Kidney tubule cell (primary cell): ENCODE data around the gene SCT.

Experiments used
- DNase-seq: peaks from one replicate; pipeline ENCODE4 v3.0.0-alpha.2; 2018; ENCODE audit warnings: low spot score

Gene SCT

DNA sequence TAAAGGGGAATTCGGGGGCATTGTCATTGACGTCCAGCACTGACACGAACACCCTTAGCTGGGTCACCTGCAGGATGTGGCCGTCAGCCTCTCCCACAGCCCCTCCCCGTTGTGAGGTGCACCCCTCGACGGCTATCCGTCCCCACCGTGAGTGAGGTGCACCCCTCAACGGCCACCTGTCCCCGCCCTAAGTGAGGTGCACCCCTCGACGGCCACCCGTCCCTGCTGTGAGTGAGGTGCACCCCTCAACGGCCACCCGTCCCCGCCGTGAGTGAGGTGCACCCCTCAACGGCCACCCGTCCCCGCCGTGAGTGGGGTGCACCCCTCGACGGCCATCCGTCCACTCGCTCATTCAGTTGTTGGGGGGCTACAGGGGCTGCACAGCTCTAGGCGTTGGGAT is 5.1 kb downstream of the SCT start:
- DNase-seq, result no peak

DNA sequence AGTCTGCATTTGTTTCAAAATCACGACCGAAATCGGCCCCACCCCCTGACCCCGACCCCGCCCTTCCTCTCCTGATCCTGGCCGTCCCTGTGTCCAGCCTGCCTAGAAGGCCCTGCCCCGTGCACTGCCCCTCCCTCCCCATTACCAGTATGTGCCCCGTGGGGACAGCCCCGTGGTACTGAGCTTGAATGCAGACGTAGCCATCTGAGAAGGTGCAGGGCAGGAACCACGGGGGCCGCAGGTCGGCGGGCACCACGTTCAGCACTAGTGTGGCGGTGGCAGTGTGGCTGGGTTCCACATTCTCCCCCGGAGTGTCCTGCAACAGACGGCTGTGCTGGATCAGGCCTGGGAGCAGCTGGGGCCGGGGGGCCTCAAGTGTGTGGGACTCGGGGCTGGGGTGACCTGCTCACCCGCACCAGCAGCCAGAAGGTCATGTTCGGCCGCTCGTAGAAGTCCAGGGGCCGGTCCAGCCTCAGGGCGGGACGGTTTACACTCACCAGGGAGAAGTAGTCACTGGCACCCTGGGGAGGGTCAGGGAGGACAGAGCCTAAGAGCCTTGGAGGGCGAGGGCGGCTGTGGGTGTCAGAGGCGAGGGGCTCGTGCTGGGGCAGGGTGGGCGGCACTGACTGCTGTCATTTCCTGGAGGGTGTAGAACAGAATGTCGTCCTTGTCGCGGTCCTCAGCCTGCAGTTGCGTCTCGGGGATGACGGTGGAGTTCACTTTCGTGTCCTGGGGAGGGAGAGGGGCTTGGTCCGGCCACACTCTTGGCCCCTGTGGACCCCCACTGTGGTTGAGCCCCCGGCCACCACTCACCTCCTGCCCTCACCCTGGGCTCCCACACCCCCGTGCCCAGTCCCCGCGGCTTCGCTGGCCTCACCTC is 5.8 kb downstream of the SCT start:
- DNase-seq, result no peak

DNA sequence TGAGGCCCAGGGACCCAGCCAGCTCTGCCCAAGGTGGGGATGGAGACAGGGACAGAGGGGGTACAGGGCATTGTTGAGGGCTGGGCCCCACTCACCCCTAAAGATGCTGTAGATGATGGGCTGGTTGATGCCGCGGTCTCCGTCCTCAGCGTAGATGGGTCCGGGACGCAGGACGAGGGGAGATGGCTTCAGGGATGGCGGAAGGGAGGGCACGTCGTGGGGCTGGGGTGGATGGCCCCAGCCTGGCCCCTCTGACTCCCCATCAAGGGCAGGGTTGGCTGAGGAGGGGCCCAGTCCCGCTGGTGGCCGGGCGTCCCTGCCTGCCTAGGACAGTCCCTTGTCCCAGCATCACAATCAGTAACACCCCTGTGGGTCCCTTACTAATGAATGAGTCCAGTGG is 6.8 kb downstream of the SCT start:
- DNase-seq, result no peak

DNA sequence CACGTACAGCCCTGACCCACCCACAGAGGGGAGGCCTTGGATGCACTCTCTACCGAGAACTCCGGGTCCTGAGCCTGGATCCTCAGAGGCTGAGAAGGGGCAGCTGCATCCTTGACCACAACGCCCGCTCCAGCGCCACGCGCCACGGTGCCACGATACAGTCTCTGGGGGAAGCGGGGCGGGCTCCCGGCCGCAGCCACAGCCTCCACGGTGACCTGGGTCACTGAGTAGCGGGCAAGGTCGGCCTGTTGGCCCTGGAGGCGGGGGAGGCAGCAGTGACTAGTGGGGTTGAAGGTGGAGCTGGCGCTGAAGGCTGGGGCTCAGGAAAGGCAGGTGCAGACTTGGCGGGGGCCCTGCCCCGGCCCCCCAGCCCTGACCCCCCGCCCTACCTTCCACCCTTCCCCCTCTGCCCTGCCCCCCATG is 7.3 kb downstream of the SCT start:
- DNase-seq, result no peak

DNA sequence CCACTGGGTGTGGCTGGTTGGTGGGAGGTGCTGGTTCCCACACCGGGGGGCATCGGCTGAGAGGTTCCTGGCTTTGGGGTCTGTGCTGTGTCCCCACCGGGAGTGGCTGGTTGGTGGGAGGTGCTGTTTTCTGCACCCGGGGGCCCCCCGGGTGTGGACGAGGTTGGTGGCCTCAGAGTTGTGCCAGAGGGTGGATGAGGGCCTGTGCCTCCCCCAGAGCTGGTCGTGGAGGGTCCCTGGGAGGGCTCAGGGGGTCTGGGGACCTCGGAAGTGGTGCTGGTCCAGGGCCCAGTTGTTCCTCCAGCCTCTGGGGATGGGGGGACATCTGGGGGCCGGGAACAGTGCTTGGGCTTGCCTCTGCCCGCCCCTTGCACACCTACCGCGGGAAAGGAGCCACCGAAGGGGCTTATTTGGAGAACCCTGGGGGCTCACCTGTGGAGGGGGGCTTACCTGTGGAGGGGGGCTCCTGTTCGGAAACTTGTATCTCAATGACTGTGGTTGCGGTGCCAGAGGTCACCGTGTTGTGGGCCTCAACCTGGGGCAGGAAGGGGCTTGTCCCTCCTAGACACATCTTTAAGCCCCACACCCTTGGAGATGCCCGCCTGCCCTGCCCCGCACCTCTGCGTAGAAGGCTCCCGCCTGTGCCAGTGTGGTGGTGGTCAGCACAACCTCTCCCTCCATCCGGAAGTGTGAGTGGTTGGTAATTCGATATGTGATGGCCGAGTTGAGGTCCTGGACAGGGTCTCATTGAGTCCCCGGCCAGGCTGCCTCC is 7.9 kb downstream of the SCT start:
- no peak for DNase-seq

DNA sequence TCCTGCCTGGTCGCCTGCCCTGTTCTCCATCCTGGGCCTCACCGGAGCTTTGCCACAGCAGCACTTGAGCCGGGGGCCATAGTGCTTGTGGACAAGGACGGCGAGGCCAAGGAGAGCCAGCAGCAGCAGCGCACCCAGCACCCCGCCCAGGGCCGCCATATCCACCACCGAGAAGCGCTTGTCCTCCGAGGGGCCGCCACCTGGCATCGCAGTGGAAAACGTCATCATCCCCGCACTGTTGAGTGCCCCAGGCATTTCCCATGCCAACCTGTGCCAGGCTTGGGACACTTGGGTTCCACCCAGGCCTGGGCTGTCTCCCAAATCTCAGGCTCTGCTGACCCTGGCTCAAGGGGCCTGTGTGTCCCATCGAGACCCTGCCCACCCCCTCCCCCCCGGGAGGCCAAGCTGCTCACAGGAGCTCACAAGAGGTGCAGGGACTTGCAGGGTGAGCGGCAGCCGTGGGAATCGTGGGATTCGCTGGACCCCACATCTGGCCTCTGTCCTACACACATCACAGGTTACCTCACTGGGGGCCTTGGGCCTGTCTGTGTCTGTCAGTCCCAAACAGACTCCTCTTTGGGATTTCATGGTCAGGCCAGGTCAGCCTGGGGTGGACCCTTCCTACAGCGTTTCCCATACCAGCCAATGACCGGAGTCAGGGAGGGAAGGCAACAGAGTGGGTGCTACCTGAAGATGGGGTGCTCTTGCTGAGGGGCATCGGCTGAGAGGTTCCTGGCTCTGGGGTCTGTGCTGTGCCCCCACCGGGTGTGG is 8.9 kb downstream of the SCT start:
- DNase-seq, result no peak

DNA sequence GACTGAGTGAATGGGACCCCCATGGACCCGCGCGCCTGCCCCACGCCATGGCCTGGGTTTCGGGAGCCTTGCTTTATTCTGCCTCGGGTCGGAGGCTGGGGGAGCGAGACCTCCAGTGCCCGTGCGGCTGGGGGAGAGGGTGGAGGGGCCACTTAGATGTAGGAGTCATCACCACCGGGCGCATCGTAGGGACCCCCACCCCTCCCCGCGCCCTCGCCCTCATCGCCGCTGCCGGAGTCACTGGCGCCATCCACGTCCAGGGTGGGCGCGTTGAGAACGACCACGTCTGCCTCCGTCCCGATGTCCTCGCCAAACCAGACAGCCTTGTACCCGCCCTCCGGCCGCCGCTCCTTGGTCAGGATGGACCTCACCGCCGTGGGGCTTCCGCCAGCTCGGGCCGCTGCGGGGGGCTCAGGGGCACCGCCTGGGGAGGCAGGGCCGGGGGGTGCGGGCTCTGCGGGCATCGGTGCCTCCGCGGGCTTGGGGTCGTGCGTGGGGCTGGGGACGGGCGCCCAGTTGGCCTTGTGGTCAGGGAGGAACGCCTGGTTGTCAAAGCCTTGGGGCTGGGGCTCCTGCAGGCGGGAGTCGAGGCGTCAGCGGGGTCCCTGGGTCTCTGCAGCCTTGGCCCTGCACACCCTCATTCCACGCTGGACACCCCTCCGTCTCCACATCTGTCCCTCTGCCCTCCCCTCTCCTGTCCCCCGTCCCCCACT is 9.6 kb downstream of the SCT start:
- DNase-seq, result no peak

DNA sequence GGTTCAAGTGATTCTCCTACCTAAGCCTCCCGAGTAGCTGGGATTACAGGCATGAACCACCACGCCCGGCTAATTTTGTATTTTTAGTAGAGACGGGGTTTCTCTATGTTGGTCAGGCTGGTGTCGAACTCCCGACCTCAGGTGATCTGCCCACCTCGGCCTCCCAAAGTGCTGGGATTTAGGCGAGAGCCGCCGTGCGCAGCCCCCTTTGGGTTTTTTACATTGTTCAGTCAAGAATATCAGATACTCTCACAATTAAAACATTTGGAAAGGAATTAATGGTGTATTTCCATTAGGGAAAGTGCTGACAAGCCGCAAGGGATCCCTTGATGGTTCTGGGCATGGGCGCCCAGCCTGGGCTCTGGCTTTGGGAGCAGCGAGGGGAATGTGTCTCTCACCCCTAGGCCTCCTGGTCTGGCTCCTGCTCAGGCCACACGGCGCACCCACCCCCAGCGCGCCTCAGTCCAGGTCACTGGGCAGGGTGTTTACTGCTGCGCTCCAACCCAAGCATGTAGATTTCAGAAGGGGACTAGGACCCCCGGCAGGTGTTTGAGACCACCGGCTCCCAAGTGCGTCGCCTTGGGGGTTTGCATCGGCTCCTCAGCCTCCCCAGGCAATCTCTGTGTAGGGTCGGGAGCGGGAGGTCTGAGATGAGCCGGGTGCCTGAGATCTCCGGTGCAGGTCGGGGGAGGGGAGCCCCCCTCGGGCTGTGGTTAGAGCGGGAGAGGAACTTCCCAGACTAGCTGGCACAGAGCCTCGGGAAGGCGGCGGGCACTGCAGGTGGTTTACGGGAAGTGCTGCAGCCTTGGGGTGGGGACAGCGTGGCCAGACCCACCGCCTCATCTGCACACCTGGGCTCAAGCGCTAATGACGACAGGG is 10.4 kb downstream of the SCT start:
- no peak for DNase-seq

DNA sequence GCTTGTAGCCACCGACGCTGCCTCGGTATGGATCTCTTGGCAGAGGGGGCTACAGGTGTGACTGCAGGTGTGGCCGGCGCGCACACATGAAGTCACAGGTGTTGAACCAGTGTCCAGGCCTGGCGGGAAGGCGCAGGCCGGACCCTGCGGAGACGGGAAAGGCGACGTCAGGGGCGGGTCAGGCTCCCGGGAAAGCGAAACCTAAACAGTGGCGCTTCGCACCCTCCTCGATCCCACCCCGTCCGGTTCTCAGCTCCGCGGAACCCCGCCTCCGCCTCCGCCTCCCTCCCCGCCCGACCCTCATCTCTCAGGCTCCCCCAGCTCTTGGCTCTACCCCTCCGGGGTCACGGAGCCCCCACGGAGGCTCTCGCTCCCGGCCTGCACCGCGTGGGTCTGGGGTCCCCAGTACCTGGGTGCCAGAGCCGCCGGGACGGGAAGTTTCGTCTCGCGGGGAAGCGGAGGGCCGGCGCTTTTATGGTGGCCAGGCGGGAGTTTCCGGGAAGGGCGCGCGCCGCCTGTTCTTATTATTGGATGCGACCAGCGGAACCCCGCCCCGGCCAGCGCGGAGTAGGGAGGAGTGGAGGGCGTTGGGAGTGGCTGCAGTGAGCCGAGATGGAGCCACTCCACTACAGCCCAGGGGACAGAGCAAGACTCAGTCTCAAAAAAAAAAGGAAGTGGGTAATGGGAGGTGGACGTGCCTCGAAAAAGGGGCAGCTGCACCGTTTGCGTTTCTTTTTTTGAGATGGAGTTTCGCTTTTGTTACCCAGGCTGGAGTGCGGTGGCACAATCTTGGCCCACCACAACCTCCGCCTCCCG is 11.3 kb downstream of the SCT start, which contains the start of gene IRF7:
Gene IRF7, minus strand, starts transcription at position 447 of the 816 bp plus-strand sequence. CDS start 586 bp downstream, outside the sequence.
- peak; percentile 93 for DNase-seq

DNA sequence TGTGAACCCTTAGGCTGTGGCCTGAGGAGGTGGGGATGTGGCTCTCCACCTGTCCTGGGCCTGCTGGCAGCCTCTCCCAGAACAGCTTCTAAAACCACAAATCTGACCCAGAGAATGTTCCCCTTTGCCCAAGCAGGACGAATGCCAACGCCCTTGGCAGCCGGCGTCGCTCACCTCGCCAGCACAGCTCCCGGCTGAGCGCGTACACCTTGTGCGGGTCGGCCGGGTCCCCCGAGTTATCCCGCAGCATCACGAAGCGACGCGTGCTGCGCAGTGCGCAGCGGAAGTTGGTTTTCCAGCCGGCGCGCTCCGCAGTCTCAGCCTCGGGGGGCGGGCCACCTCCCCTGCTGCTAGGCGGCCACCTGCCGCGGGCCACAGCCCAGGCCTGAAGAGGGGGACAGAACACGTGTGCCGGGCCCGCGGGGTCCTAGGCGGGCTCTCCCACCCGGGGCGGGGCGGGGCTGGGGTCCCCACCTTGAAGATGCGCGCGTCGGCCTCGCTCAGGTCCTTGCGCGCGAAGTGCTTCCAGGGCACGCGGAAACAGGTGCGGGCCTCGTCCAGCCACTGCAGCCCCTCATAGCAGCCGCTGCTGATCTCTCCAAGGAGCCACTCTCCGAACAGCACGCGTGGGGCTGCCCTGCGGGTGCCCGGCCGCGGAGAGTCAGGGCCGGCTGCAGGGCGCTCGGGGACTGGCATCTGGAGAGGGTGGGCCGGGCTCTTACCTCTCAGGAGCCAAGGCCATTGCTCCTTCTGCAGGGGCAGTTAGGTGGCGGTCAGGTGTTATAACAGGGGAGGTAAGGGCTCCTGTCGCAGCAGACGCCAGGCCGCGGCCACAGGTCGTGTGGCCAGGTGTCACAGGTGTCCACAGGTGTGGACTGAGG is 12.1 kb downstream of the SCT start:
- peak; percentile 34 for DNase-seq

DNA sequence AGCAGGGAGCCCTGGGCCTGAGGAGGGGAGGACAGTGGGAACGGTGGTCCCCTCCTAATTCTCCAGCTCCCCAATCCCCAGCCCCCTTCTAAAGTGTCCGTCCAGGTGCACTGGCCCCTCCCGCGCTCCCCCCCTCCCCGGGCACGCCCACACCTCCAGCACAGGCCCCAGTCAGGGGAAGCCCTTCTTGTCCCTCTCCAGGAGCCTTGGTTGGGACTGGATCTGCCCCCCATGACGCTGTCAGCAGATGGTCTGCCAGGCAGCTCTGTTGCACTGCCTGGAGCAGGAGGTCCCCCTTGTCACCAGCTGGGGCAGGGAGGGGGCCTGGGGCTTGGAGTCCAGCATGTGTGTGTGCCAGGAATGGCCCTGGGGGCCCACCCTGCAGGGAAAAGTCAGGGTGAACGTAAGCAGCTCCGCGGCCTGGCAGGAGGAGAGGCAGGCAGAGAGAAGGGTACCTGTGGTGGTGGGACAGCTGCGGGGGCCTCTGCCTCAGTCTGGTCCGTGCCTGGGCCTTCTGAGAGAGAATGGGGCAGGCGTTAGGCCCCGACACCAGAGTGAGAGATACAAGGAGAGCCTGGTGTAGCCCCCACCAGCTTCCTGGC is 12.9 kb downstream of the SCT start:
- DNase-seq, result no peak

DNA sequence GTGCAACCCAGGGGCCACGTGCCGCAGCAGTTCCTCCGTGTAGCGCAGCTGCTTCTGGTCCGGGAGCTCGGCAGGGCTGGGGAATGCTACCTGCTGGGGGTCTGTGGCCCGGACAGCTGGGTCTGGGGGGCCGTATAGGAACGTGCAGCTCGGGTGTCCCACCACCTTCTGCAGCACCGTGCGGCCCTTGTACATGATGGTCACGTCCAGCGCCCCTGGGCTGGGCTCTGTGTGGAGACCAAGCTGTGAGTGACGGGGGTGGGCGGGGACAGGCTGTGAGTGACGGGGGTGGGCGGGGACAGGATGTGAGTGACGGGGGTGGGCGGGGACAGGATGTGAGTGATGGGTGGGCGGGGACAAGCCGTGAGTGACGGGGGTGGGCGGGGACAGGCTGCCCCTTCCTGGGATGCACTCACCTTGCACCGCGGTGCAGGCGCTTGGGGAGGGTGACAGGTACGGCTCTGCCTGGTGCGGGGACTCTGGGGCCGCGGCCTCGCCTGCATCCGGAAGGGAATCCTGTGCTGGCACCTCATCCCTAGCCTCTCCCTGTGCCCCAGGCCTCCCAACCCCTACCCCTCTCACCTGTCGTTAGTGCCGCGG is 13.5 kb downstream of the SCT start:
- DNase-seq, result peak; percentile 64

DNA sequence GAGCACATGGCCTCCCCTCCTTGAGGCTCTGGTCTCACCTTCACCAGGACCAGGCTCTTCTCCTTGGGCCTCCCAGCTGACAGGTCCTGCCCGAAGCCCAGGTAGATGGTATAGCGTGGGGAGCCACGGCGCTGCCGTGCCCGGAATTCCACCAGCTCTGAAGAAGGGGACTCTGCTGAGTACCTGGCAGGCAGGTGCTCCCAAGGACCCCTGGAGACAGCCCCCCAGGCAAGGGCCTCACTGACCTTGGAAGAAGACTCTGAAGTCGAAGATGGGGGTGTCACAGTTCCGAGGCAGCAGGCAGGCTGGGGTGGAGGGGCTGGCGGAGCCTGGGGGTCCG is 14.1 kb downstream of the SCT start:
- DNase-seq, result no peak

DNA sequence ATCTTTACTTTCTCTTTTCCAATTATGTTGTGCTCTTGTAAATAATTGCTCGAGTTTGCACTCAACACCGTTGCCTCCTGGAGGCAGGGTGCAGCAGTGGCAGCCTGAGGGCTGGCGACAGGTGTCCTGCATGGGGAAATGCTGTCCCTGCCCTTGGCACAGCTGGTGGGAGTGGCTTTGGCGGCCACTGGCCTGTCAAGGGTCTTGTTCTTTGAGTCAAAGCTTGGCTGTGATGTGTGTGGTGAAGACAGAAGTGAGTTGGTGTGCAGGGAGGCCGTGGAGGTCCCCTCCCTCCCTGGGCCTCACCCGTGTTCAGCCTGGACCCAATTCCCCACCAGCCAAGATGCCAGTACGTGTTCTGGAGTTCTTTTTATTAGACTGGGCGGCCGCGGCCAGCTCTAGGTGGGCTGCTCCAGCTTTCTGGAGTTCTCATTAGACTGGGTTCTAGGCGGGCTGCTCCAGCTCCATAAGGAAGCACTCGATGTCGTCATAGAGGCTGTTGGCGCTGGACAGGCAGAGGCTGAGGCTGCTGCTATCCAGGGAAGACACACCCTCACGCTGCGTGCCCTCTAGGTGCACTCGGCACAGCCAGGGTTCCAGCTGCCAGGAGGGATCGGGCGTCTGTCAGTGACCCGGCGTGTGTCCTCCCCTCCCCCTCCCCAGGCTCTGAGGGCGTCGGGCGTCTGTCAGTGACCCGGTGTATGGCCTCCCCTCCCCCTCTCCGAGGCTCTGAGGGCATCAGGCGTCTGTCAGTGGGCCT is 14.6 kb downstream of the SCT start:
- peak; percentile 46 for DNase-seq

DNA sequence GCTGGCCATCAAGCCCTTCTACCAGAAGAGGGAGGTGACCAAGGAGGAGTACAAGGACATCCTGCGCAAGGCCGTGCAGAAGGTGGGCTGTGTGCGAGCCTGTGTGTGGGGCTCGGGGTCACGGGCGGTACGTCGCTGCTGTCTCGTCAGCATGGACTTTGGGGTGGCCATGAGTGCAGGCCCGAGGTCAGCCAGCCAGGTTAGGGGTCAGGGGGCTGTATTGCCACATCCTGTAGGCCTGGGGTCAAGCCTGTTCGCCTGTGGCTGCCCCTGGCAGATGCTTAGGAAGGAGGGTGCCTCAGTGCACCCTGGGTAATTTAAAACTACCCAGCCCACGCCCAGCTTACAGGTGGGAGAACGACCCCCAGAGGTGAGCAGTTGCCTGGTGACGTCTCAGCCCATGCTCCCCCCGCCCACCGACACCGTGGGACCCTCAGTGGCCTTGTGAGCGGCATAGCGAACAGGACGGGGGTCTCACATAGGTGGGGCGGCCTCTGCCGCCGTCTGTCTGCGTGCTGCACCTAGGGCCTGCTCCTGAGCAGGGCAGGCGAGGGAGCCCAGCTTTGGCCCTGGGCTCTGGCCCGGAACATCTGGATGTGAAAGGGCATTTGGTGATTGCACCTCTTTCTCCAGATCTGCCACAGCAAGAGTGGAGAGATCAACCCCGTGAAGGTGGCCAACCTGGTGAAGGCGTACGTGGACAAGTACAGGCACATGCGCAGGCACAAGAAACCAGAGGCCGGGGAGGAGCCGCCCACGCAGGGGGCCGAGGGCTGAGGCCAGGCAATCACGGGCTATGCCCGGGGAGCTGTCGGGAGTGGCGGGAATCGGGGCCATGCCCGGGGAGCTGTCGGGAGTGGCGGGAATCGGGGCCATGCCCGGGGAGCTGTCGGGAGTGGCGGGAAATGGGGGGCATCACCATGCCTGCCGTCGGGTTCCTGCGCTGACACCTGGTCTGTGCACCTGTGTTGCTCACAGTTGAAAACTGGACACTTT is 15.7 kb downstream of the SCT start:
- no peak for DNase-seq

DNA sequence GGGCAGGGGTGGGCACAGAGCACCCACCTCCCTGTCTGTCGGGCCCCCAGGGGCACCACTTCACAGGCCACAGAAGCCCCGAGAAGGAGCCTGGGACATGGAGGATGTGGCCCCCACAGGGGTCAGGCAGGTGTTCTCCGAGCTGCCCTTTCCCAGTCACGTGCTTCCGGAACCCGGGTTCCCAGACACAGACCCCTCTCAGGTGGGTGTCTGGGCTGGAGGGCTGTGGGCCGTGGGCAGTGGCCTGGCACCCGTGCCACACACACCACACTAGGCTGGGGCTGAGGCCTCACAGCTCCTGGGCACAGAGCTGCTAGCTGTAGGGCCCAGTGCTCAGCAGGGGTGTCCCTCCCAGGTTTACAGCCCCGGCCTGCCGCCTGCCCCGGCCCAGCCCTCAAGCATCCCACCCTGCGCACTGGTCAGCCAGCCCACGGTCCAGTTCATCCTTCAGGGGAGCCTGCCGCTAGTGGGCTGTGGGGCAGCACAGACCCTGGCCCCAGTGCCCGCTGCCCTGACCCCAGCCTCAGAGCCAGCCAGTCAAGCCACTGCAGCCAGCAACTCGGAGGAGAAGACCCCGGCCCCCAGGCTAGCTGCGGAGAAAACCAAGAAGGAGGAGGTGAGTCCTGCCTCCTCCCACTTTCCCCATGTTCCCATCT is 16.7 kb downstream of the SCT start:
- DNase-seq, result no peak
